22Rv1 (cell line): ENCODE results near the gene TMEM174.

Experiments used
- H3K27ac ChIP-seq: fragments of 450-650 bp; 2 replicates; pipeline ENCODE4 v1.5.1; 2017
- ZFX ChIP-seq: fragments of 450-650 bp; IDR thresholded peaks from 2 replicates; pipeline ENCODE4 v1.6.1; 2017; ENCODE audit warnings: antibody characterized with exemption, borderline replicate concordance
- TF ChIP-seq, protein P1 (sequence below): fragments of 450-650 bp; IDR thresholded peaks from 2 replicates; pipeline ENCODE4 v1.5.1; 2017; ENCODE audit warnings: mild to moderate bottlenecking

Gene TMEM174, protein sequence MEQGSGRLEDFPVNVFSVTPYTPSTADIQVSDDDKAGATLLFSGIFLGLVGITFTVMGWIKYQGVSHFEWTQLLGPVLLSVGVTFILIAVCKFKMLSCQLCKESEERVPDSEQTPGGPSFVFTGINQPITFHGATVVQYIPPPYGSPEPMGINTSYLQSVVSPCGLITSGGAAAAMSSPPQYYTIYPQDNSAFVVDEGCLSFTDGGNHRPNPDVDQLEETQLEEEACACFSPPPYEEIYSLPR

DNA sequence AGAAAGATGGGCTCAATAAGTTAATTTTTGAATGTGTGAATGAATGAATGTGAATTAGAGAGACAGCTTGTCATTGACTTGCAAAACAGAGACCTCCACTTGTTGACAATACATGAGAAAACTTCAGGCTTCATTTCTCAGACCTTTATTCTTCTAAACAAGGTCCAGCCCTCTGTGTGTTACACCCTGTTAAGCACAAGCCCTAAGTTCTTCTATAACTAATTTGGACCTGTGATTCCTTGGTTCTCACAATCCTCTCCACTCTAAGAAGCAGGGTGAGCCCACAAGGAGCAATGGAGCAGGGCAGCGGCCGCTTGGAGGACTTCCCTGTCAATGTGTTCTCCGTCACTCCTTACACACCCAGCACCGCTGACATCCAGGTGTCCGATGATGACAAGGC lies at the start of gene TMEM174:
TMEM174 (plus strand) TSS at position 243 of the 400 bp plus-strand sequence; CDS start at position 294, 51 bp downstream.
- no peak within 1 kb of the TSS for H3K27ac ChIP-seq
- TF ChIP-seq, protein P1, sequence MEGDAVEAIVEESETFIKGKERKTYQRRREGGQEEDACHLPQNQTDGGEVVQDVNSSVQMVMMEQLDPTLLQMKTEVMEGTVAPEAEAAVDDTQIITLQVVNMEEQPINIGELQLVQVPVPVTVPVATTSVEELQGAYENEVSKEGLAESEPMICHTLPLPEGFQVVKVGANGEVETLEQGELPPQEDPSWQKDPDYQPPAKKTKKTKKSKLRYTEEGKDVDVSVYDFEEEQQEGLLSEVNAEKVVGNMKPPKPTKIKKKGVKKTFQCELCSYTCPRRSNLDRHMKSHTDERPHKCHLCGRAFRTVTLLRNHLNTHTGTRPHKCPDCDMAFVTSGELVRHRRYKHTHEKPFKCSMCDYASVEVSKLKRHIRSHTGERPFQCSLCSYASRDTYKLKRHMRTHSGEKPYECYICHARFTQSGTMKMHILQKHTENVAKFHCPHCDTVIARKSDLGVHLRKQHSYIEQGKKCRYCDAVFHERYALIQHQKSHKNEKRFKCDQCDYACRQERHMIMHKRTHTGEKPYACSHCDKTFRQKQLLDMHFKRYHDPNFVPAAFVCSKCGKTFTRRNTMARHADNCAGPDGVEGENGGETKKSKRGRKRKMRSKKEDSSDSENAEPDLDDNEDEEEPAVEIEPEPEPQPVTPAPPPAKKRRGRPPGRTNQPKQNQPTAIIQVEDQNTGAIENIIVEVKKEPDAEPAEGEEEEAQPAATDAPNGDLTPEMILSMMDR, result no peak
- TF ChIP-seq ZFX, result no peak

DNA sequence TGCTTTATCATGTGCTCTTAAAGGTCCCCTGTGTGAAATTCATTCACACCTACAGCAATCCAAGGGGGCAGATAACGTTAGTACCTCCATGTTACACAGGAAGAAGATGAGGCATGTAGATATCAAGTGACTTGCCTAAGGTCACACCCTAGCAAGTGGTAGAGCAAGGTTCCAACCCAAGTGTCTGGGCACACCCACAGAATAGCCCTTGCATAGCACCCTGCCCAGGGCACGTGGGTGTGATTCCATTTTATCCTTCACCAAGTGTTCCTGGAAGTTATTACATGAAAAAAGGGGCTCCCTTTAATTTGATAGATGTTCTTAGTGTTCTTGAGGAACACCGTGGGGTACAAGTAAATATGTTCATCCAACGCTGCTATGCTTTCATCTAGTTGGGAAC lies 47.7 kb upstream of the TMEM174 start:
- TF ChIP-seq, protein P1, result no peak
- H3K27ac ChIP-seq, result no peak overlapping the region

DNA sequence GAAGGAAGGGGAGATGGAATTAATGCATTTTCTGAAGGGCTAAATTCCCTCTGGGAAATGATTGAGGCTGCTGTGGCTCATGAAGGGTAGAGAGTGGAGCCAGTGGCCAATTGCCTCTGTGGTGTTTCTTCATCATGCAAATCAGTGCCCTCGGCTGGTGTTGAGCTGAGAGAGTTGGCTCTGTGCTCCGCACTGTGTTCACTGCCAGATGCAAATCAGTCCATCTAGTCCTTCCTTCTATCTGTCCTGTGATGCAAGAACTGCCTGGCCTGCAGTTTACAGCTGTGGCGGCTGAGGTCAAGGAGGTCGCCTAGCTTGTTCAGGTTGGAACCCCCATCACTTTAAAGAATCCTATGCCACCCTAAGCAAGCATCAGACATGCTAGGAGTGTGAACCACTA lies 46.6 kb upstream of the TMEM174 start:
- TF ChIP-seq, protein P1, result no peak
- TF ChIP-seq ZFX, result no peak
- no peak overlapping the region for H3K27ac ChIP-seq

DNA sequence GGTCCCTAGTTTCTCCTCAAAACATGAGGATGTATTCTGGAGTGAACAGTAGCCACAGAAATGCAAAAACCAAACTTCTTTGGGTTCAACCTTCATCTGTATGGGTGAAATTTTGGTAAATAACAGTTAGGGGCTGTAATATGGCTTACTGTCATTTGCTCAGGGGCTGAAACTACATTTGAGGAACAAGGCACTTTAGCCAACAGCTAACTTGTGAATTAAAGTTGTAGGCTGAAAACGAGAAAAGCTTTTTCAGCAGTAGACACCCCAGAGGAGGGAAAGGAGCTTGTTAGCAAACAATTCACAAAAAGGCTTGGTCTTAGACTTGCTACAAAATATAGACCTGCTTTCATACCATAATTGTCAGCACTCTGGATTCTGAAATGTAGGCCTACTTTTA lies 46.0 kb upstream of the TMEM174 start:
- TF ChIP-seq ZFX, result no peak
- TF ChIP-seq, protein P1, result no peak
- no peak overlapping the region for H3K27ac ChIP-seq

DNA sequence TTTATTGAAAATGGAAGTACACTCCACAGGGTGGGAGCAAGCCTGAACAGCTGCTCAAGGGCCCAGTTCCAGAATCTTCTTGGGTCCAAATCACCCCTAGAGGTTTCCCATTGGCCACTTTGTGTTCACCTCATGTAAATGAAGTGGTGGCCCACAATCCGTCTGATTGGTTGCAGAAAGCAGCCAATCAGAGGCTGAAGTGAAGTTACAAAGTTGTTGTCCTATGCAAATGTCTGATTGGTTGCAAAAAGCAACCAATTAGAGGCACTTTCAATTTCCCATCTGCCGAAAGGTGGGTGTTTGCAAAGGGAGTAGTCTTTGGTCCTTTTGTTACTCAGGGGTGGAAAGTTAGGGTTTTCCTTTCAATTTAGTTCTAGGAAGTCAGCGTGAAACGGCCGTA lies 43.9 kb upstream of the TMEM174 start:
- H3K27ac ChIP-seq, result no peak overlapping the region
- TF ChIP-seq, protein P1, result no peak

DNA sequence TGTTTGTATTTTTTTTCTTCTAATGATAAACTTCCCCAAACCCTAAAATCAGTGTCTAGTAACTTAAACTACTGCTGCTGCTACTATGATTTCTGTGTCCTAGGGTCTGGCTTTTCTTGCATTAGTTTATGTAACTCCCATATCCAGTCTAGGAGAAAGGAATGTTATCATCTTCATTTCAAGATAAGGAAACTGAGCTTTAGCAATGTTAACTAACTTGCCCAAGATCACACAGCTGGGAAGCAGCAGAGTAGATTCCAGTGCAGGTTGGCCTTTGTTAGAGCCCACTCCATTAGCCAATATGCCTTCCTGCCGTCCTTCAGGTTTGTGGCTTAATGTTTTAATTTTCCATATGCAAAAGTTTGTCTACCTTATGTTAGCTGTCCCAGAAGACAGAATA lies 42.2 kb upstream of the TMEM174 start:
- TF ChIP-seq, protein P1, result no peak
- TF ChIP-seq ZFX, result no peak

DNA sequence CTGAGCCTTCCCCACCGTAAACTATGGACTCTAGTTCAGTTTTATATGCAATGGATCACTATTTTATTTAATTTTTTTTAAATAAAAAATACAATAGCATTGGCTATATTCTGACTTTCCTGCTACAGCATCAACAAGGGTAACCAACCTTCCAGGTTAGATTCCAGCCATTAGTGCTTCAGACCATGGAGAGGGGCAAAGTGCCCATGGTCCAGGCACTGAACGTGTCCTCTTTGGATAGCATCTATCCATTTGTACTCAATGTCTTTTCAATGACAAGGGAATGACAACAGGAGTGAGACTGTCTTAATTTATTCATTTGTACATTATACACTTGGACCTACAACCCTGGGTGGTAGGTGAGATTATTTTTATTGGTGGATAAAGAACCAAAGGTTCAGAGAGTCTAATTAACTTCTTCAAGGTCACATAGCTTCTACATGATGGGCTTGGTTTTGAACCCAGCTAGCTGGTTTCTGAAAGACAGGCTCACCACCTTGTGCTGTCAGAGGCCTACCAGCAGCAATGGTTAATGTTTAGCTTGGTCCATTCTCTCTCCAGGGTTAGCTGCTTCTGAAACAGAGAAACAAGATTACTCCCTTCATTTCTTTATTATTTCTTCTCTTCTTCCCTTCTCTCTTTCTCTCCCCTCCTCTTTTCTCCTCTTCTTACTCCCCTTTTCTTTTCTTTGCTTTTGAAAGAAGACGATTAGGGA lies 41.1 kb upstream of the TMEM174 start:
- no peak for TF ChIP-seq ZFX
- TF ChIP-seq, protein P1, result no peak
- no peak overlapping the region for H3K27ac ChIP-seq

More for the DNA sequence above, 42.2 kb upstream of the TMEM174 start:
- no peak overlapping the region for H3K27ac ChIP-seq
